ENCODE results near the gene KBTBD7.

The KBTBD7 gene

DNA sequence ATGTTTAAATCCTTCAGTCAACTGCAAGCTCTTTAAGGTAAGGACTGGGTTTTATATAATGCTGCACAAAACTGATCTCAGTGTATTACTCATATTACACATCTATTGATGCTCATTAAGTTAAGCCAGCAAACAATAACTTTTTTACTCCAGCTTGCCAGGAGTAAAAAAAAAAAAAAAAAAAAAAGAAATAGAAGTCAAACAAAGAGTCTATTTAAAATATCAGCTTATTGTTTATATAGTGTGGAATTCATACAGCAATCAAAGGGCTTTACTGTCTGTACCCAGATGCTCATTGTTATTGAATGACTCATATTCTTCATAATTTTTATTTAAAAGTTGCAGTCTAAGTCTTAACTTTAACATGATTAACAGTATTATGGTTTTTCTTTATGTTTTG lies 21.8 kb upstream of the KBTBD7 start:
- H3K4me3 ChIP-seq (ENCODE audit: low read depth, low read length): no peak overlapping the region
- H3K9me3 ChIP-seq (ENCODE audit: control insufficient read depth, insufficient read depth, low read depth, low read length): no peaks in the 10 kb centered on the region
- CTCF ChIA-PET: no interaction called here
- H3K27ac ChIP-seq (ENCODE audit: extremely low read depth, low read depth, low read length): no peak overlapping the region
- no peaks in the 10 kb centered on the region for H3K36me3 ChIP-seq (ENCODE audit: control insufficient read depth in 2 of 2, insufficient read depth in 1 of 2, low read length in 2 of 2)
- no peaks in the 10 kb centered on the region for H3K4me1 ChIP-seq (ENCODE audit: control insufficient read depth, insufficient read depth, low read length)
- no peak for TF ChIP-seq ZNF248 (tag by site-specific recombination; IDR thresholded peaks at IDR 0.05)
- no peak for TF ChIP-seq ZNF549 (tag by site-specific recombination; IDR thresholded peaks at IDR 0.05)
- no peak for TF ChIP-seq ZSCAN16 (tag by site-specific recombination; IDR thresholded peaks at IDR 0.05)
- TF ChIP-seq, protein P1, sequence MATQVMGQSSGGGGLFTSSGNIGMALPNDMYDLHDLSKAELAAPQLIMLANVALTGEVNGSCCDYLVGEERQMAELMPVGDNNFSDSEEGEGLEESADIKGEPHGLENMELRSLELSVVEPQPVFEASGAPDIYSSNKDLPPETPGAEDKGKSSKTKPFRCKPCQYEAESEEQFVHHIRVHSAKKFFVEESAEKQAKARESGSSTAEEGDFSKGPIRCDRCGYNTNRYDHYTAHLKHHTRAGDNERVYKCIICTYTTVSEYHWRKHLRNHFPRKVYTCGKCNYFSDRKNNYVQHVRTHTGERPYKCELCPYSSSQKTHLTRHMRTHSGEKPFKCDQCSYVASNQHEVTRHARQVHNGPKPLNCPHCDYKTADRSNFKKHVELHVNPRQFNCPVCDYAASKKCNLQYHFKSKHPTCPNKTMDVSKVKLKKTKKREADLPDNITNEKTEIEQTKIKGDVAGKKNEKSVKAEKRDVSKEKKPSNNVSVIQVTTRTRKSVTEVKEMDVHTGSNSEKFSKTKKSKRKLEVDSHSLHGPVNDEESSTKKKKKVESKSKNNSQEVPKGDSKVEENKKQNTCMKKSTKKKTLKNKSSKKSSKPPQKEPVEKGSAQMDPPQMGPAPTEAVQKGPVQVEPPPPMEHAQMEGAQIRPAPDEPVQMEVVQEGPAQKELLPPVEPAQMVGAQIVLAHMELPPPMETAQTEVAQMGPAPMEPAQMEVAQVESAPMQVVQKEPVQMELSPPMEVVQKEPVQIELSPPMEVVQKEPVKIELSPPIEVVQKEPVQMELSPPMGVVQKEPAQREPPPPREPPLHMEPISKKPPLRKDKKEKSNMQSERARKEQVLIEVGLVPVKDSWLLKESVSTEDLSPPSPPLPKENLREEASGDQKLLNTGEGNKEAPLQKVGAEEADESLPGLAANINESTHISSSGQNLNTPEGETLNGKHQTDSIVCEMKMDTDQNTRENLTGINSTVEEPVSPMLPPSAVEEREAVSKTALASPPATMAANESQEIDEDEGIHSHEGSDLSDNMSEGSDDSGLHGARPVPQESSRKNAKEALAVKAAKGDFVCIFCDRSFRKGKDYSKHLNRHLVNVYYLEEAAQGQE (tag by site-specific recombination; IDR thresholded peaks at IDR 0.05): no peak
- TF ChIP-seq, protein P2, sequence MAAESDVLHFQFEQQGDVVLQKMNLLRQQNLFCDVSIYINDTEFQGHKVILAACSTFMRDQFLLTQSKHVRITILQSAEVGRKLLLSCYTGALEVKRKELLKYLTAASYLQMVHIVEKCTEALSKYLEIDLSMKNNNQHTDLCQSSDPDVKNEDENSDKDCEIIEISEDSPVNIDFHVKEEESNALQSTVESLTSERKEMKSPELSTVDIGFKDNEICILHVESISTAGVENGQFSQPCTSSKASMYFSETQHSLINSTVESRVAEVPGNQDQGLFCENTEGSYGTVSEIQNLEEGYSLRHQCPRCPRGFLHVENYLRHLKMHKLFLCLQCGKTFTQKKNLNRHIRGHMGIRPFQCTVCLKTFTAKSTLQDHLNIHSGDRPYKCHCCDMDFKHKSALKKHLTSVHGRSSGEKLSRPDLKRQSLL (tag by site-specific recombination; IDR thresholded peaks at IDR 0.05): no peak
- TF ChIP-seq ZNF292 (tag by site-specific recombination; IDR thresholded peaks at IDR 0.05; ENCODE audit: borderline replicate concordance, low read depth): no peak
- TF ChIP-seq ZNF311 (tag by site-specific recombination; IDR thresholded peaks at IDR 0.05; ENCODE audit: borderline replicate concordance): no peak
- no peak for TF ChIP-seq ZNF214 (tag by site-specific recombination; IDR thresholded peaks at IDR 0.05; ENCODE audit: borderline replicate concordance)
- TF ChIP-seq ZNF677 (tag by site-specific recombination; IDR thresholded peaks at IDR 0.05): no peak
- TF ChIP-seq ZNF175 (tag by site-specific recombination; IDR thresholded peaks at IDR 0.05): no peak
- TF ChIP-seq ZNF76 (tag by site-specific recombination; IDR thresholded peaks at IDR 0.05; ENCODE audit: borderline replicate concordance, low read depth): no peak
- TF ChIP-seq, protein P3, sequence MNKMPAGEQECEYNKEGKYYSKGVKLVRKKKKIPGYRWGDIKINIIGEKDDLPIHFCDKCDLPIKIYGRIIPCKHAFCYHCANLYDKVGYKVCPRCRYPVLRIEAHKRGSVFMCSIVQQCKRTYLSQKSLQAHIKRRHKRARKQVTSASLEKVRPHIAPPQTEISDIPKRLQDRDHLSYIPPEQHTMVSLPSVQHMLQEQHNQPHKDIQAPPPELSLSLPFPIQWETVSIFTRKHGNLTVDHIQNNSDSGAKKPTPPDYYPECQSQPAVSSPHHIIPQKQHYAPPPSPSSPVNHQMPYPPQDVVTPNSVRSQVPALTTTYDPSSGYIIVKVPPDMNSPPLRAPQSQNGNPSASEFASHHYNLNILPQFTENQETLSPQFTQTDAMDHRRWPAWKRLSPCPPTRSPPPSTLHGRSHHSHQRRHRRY (tag by site-specific recombination; IDR thresholded peaks at IDR 0.05): no peak
- no peak for TF ChIP-seq ZNF202 (tag by site-specific recombination; IDR thresholded peaks at IDR 0.05; ENCODE audit: borderline replicate concordance)
- TF ChIP-seq KLF16 (tag by site-specific recombination; IDR thresholded peaks at IDR 0.05): no peak
- TF ChIP-seq ZNF341 (tag by site-specific recombination; IDR thresholded peaks at IDR 0.05; ENCODE audit: low read depth): no peak
- TF ChIP-seq, protein P4, sequence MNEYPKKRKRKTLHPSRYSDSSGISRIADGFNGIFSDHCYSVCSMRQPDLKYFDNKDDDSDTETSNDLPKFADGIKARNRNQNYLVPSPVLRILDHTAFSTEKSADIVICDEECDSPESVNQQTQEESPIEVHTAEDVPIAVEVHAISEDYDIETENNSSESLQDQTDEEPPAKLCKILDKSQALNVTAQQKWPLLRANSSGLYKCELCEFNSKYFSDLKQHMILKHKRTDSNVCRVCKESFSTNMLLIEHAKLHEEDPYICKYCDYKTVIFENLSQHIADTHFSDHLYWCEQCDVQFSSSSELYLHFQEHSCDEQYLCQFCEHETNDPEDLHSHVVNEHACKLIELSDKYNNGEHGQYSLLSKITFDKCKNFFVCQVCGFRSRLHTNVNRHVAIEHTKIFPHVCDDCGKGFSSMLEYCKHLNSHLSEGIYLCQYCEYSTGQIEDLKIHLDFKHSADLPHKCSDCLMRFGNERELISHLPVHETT (tag by site-specific recombination; IDR thresholded peaks at IDR 0.05): no peak
- POLR2A ChIA-PET: no interaction called here

DNA sequence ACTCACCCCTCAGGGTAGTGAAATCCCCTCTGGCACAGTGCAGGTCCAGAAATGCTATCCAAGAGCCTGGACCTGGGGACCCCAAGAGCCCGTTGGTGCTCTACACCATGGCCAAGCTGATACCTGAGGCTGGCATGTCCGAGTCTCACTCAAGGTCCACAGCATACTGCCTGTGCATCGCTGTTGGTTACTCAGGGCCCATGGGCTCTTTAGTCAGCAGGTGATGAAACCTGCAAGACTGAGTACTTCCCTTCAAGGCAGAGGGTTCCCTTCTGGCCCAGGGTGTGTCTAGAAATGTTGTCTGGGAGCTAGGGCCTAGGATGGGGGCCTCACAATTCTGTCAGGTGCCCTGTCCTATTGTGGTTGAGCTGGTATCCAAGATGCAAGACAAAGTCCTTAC lies 19.6 kb upstream of the KBTBD7 start:
- CTCF ChIA-PET: no interaction called here
- Histone ChIP-seq H3K4me1 (ENCODE audit: control insufficient read depth, insufficient read depth, low read length) (no peaks in the 10 kb centered on the region), H3K36me3 (ENCODE audit: control insufficient read depth in 2 of 2, insufficient read depth in 1 of 2, low read length in 2 of 2) (no peaks in the 10 kb centered on the region), H3K9me3 (ENCODE audit: control insufficient read depth, insufficient read depth, low read depth, low read length) (no peaks in the 10 kb centered on the region), H3K27ac (ENCODE audit: extremely low read depth, low read depth, low read length) (no peak overlapping the region), H3K4me3 (ENCODE audit: low read depth, low read length) (no peak overlapping the region)
- POLR2A ChIA-PET: no interaction called here
- TF ChIP-seq ZNF707 (tag by site-specific recombination; IDR thresholded peaks at IDR 0.05): no peak
- TF ChIP-seq, protein P5, sequence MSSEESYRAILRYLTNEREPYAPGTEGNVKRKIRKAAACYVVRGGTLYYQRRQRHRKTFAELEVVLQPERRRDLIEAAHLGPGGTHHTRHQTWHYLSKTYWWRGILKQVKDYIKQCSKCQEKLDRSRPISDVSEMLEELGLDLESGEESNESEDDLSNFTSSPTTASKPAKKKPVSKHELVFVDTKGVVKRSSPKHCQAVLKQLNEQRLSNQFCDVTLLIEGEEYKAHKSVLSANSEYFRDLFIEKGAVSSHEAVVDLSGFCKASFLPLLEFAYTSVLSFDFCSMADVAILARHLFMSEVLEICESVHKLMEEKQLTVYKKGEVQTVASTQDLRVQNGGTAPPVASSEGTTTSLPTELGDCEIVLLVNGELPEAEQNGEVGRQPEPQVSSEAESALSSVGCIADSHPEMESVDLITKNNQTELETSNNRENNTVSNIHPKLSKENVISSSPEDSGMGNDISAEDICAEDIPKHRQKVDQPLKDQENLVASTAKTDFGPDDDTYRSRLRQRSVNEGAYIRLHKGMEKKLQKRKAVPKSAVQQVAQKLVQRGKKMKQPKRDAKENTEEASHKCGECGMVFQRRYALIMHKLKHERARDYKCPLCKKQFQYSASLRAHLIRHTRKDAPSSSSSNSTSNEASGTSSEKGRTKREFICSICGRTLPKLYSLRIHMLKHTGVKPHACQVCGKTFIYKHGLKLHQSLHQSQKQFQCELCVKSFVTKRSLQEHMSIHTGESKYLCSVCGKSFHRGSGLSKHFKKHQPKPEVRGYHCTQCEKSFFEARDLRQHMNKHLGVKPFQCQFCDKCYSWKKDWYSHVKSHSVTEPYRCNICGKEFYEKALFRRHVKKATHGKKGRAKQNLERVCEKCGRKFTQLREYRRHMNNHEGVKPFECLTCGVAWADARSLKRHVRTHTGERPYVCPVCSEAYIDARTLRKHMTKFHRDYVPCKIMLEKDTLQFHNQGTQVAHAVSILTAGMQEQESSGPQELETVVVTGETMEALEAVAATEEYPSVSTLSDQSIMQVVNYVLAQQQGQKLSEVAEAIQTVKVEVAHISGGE (tag by site-specific recombination; conservative IDR thresholded peaks at IDR 0.05; ENCODE audit: low read depth): no peak
- TF ChIP-seq ZNF211 (tag by site-specific recombination; IDR thresholded peaks at IDR 0.05; ENCODE audit: low read depth): no peak
- TF ChIP-seq ZNF184 (tag by site-specific recombination; IDR thresholded peaks at IDR 0.05): no peak
- TF ChIP-seq ZNF514 (tag by site-specific recombination; IDR thresholded peaks at IDR 0.05): no peak
- no peak for TF ChIP-seq ZNF16 (tag by site-specific recombination; IDR thresholded peaks at IDR 0.05; ENCODE audit: low read depth)
- no peak for TF ChIP-seq ZSCAN23 (tag by site-specific recombination; IDR thresholded peaks at IDR 0.05)
- no peak for TF ChIP-seq ZNF777 (tag by site-specific recombination; IDR thresholded peaks at IDR 0.05; ENCODE audit: borderline replicate concordance)
- no peak for TF ChIP-seq ZNF146 (tag by site-specific recombination; IDR thresholded peaks at IDR 0.05)

Data from HEK293 (cell line).